ENCODE measurements around the gene ATXN7L2.

DNA sequence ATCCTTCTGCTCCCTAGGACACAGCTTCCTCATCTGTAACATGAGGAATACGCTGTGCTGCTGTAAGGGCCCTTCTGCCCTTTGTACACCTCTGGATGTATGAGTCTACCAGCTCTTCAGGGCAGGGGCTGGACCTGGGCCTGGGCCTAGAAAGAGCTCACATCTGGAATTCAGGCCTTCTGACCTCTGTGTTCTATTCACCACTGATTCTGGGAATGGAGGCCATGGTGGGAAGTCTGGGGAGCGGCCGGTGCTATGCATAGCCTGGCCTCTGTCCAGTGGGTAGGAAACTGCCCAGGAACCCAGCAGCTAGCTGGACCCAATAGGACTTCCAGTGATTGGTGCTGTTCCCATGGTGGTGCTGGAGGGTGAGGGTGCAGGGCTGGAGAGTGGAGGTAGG, 45.0 kb downstream of the ATXN7L2 start:
- TF ChIP-seq, protein P1, sequence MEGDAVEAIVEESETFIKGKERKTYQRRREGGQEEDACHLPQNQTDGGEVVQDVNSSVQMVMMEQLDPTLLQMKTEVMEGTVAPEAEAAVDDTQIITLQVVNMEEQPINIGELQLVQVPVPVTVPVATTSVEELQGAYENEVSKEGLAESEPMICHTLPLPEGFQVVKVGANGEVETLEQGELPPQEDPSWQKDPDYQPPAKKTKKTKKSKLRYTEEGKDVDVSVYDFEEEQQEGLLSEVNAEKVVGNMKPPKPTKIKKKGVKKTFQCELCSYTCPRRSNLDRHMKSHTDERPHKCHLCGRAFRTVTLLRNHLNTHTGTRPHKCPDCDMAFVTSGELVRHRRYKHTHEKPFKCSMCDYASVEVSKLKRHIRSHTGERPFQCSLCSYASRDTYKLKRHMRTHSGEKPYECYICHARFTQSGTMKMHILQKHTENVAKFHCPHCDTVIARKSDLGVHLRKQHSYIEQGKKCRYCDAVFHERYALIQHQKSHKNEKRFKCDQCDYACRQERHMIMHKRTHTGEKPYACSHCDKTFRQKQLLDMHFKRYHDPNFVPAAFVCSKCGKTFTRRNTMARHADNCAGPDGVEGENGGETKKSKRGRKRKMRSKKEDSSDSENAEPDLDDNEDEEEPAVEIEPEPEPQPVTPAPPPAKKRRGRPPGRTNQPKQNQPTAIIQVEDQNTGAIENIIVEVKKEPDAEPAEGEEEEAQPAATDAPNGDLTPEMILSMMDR (IDR thresholded peaks at IDR 0.05; ENCODE audit: poor library complexity, severe bottlenecking), result no peak
- TF ChIP-seq TAF1 (IDR thresholded peaks at IDR 0.05; ENCODE audit: low read depth) (no peak), MXI1 (conservative IDR thresholded peaks at IDR 0.05; ENCODE audit: poor library complexity, severe bottlenecking) (no peak)
